ENCODE results near the gene CAPN2.
A peak's percentile ranks its signal among the peaks of the same experiment; 100 is the strongest.

CAPN2 gene

GRCh38 chr1:223738465-223739365 lies 26.4 kb downstream of the CAPN2 start (continued):
- TF ChIP-seq ZNF37A (tag by site-specific recombination; IDR thresholded peaks at IDR 0.05) (no peak), ZNF16 (tag by site-specific recombination; IDR thresholded peaks at IDR 0.05; ENCODE audit: low read depth) (no peak), ZBTB11 (tag by site-specific recombination; conservative IDR thresholded peaks at IDR 0.05; ENCODE audit: low read depth) (no peak), ZNF19 (tag by site-specific recombination; IDR thresholded peaks at IDR 0.05; ENCODE audit: low read depth) (no peak), ZNF560 (tag by site-specific recombination; IDR thresholded peaks at IDR 0.05; ENCODE audit: borderline replicate concordance) (no peak), ZNF580 (tag by site-specific recombination; IDR thresholded peaks at IDR 0.05) (no peak), KLF7 (tag by site-specific recombination; IDR thresholded peaks at IDR 0.05; ENCODE audit: borderline replicate concordance) (no peak), ZNF785 (tag by site-specific recombination; IDR thresholded peaks at IDR 0.05) (no peak), ZNF514 (tag by site-specific recombination; IDR thresholded peaks at IDR 0.05) (no peak), ZNF23 (tag by site-specific recombination; IDR thresholded peaks at IDR 0.05; ENCODE audit: borderline replicate concordance) (no peak), ZNF239 (tag by site-specific recombination; IDR thresholded peaks at IDR 0.05) (no peak), ZNF777 (tag by site-specific recombination; IDR thresholded peaks at IDR 0.05; ENCODE audit: borderline replicate concordance) (no peak), BCL11B (tag by site-specific recombination; IDR thresholded peaks at IDR 0.05; ENCODE audit: low read depth) (0 out of 2 replicates have a peak, but pooled peaks have one; percentile 16), SETDB1 (IDR thresholded peaks at IDR 0.05; ENCODE audit: insufficient read length, low read length) (no peak), SP3 (tag by site-specific recombination; IDR thresholded peaks at IDR 0.05) (no peak), ZNF132 (tag by site-specific recombination; IDR thresholded peaks at IDR 0.05; ENCODE audit: borderline replicate concordance) (no peak), ZNF24 (tag by site-specific recombination; IDR thresholded peaks at IDR 0.05) (no peak), ZNF510 (tag by site-specific recombination; IDR thresholded peaks at IDR 0.05; ENCODE audit: insufficient replicate concordance) (no peak), ZNF10 (tag by site-specific recombination; IDR thresholded peaks at IDR 0.05) (peak; percentile 11; the same call in 1 of the 2 replicates), ATF2 (tag by site-specific recombination; IDR thresholded peaks at IDR 0.05; ENCODE audit: low read depth) (no peak), GFI1B (tag by site-specific recombination; IDR thresholded peaks at IDR 0.05) (no peak), ZBTB20 (tag by site-specific recombination; IDR thresholded peaks at IDR 0.05) (no peak), ZNF629 (tag by site-specific recombination; IDR thresholded peaks at IDR 0.05) (0 out of 2 replicates have a peak, but pooled peaks have one; percentile 9), ZNF341 (tag by site-specific recombination; IDR thresholded peaks at IDR 0.05; ENCODE audit: low read depth) (no peak), ZBTB17 (tag by site-specific recombination; IDR thresholded peaks at IDR 0.05) (peak; percentile 49; the same call in 1 of the 2 replicates), ZNF48 (tag by site-specific recombination; IDR thresholded peaks at IDR 0.05) (no peak), ZBTB26 (tag by site-specific recombination; optimal IDR thresholded peaks at IDR 0.05) (peak; percentile 19)
- TF ChIP-seq, protein P1, sequence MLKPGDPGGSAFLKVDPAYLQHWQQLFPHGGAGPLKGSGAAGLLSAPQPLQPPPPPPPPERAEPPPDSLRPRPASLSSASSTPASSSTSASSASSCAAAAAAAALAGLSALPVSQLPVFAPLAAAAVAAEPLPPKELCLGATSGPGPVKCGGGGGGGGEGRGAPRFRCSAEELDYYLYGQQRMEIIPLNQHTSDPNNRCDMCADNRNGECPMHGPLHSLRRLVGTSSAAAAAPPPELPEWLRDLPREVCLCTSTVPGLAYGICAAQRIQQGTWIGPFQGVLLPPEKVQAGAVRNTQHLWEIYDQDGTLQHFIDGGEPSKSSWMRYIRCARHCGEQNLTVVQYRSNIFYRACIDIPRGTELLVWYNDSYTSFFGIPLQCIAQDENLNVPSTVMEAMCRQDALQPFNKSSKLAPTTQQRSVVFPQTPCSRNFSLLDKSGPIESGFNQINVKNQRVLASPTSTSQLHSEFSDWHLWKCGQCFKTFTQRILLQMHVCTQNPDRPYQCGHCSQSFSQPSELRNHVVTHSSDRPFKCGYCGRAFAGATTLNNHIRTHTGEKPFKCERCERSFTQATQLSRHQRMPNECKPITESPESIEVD (tag by site-specific recombination; IDR thresholded peaks at IDR 0.05) = peak; percentile 93
- TF ChIP-seq, protein P2, sequence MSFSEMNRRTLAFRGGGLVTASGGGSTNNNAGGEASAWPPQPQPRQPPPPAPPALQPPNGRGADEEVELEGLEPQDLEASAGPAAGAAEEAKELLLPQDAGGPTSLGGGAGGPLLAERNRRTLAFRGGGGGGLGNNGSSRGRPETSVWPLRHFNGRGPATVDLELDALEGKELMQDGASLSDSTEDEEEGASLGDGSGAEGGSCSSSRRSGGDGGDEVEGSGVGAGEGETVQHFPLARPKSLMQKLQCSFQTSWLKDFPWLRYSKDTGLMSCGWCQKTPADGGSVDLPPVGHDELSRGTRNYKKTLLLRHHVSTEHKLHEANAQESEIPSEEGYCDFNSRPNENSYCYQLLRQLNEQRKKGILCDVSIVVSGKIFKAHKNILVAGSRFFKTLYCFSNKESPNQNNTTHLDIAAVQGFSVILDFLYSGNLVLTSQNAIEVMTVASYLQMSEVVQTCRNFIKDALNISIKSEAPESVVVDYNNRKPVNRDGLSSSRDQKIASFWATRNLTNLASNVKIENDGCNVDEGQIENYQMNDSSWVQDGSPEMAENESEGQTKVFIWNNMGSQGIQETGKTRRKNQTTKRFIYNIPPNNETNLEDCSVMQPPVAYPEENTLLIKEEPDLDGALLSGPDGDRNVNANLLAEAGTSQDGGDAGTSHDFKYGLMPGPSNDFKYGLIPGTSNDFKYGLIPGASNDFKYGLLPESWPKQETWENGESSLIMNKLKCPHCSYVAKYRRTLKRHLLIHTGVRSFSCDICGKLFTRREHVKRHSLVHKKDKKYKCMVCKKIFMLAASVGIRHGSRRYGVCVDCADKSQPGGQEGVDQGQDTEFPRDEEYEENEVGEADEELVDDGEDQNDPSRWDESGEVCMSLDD (tag by site-specific recombination; IDR thresholded peaks at IDR 0.05) = no peak

Measured in HEK293 (cell line).